Ishikawa (cell line): ENCODE results near the gene ADAM19.

Experiments used
- CEBPB ChIP-seq: IDR thresholded peaks from 2 replicates; pipeline ENCODE4 v1.6.1; 2012
- CREB1 ChIP-seq: IDR thresholded peaks from 2 replicates; pipeline ENCODE4 v1.6.1; 2012; ENCODE audit warnings: low read depth
- EGR1 ChIP-seq: IDR thresholded peaks from 2 replicates; pipeline ENCODE4 v1.6.1; 2012
- EP300 ChIP-seq: IDR thresholded peaks from 2 replicates; pipeline ENCODE4 v1.6.1; 2012; ENCODE audit warnings: borderline replicate concordance
- FOXM1 ChIP-seq: IDR thresholded peaks from 2 replicates; pipeline ENCODE4 v1.6.1; 2012; ENCODE audit warnings: low read depth, borderline replicate concordance
- NFIC ChIP-seq: IDR thresholded peaks from 2 replicates; pipeline ENCODE4 v1.6.1; 2012
- RAD21 ChIP-seq: IDR thresholded peaks from 2 replicates; pipeline ENCODE4 v1.6.1; 2012; ENCODE audit warnings: low read depth
- TAF1 ChIP-seq: IDR thresholded peaks from 2 replicates; pipeline ENCODE4 v1.6.1; 2012; ENCODE audit warnings: low read depth, mild to moderate bottlenecking
- TCF12 ChIP-seq: IDR thresholded peaks from 2 replicates; pipeline ENCODE4 v1.6.1; 2012; ENCODE audit warnings: low read depth
- TEAD4 ChIP-seq: IDR thresholded peaks from 2 replicates; pipeline ENCODE4 v1.6.1; 2012
- USF1 ChIP-seq: IDR thresholded peaks from 2 replicates; pipeline ENCODE4 v1.6.1; 2012
- YY1 ChIP-seq: IDR thresholded peaks from 2 replicates; pipeline ENCODE4 v1.6.1; 2012; ENCODE audit warnings: low read depth
- ZBTB7A ChIP-seq: IDR thresholded peaks from 2 replicates; pipeline ENCODE4 v1.6.1; 2012; ENCODE audit warnings: low read depth
- TF ChIP-seq, protein P1 (sequence below): IDR thresholded peaks from 2 replicates; pipeline ENCODE4 v1.6.1; 2012
- TF ChIP-seq, protein P2 (sequence below): IDR thresholded peaks from 2 replicates; pipeline ENCODE4 v1.6.1; 2012; ENCODE audit warnings: low read depth, mild to moderate bottlenecking

The ADAM19 gene

GRCh38 chr5:157594257-157594656 lies 18.7 kb upstream of the ADAM19 start:
- TF ChIP-seq, protein P1, sequence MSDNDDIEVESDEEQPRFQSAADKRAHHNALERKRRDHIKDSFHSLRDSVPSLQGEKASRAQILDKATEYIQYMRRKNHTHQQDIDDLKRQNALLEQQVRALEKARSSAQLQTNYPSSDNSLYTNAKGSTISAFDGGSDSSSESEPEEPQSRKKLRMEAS = no peak
- TF ChIP-seq CREB1 (no peak), NFIC (no peak), FOXM1 (no peak)
- TF ChIP-seq, protein P2, sequence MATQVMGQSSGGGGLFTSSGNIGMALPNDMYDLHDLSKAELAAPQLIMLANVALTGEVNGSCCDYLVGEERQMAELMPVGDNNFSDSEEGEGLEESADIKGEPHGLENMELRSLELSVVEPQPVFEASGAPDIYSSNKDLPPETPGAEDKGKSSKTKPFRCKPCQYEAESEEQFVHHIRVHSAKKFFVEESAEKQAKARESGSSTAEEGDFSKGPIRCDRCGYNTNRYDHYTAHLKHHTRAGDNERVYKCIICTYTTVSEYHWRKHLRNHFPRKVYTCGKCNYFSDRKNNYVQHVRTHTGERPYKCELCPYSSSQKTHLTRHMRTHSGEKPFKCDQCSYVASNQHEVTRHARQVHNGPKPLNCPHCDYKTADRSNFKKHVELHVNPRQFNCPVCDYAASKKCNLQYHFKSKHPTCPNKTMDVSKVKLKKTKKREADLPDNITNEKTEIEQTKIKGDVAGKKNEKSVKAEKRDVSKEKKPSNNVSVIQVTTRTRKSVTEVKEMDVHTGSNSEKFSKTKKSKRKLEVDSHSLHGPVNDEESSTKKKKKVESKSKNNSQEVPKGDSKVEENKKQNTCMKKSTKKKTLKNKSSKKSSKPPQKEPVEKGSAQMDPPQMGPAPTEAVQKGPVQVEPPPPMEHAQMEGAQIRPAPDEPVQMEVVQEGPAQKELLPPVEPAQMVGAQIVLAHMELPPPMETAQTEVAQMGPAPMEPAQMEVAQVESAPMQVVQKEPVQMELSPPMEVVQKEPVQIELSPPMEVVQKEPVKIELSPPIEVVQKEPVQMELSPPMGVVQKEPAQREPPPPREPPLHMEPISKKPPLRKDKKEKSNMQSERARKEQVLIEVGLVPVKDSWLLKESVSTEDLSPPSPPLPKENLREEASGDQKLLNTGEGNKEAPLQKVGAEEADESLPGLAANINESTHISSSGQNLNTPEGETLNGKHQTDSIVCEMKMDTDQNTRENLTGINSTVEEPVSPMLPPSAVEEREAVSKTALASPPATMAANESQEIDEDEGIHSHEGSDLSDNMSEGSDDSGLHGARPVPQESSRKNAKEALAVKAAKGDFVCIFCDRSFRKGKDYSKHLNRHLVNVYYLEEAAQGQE = no peak

- no peak for TF ChIP-seq YY1
- TF ChIP-seq, protein P1 = no peak
- TF ChIP-seq NFIC = no peak
- no peak for TF ChIP-seq EGR1
- TF ChIP-seq USF1 = no peak
- no peak for TF ChIP-seq TCF12
- TF ChIP-seq, protein P2 = no peak
- TF ChIP-seq EP300 = no peak
- TF ChIP-seq ZBTB7A = no peak
- TF ChIP-seq RAD21 = no peak
- TF ChIP-seq CREB1 = no peak
- TF ChIP-seq TEAD4 = no peak
- TF ChIP-seq CEBPB = no peak
- TF ChIP-seq TAF1 = no peak
- TF ChIP-seq FOXM1 = no peak
Observed at GRCh38 chr5:157593052-157593757, 17.6 kb upstream of the ADAM19 start.

GRCh38 chr5:157592594-157592993 lies 17.0 kb upstream of the ADAM19 start:
- TF ChIP-seq USF1 = no peak
- TF ChIP-seq TCF12 = no peak
- no peak for TF ChIP-seq YY1
- TF ChIP-seq RAD21 = no peak
- TF ChIP-seq CREB1 = no peak
- TF ChIP-seq EP300 = no peak
- no peak for TF ChIP-seq TAF1
- TF ChIP-seq FOXM1 = no peak
- TF ChIP-seq ZBTB7A = no peak
- TF ChIP-seq NFIC = no peak
- TF ChIP-seq, protein P1 = no peak
- no peak for TF ChIP-seq EGR1
- TF ChIP-seq TEAD4 = no peak
- TF ChIP-seq, protein P2 = no peak
- no peak for TF ChIP-seq CEBPB

GRCh38 chr5:157590478-157590877 lies 14.9 kb upstream of the ADAM19 start:
- TF ChIP-seq NFIC (no peak), FOXM1 (no peak), TAF1 (no peak), CREB1 (no peak), YY1 (no peak), TCF12 (no peak), USF1 (no peak), EP300 (no peak), RAD21 (no peak), CEBPB (no peak), TEAD4 (no peak), EGR1 (no peak), ZBTB7A (no peak)
- TF ChIP-seq, protein P1 = no peak
- TF ChIP-seq, protein P2 = no peak
